GM19468 (cell line): Measurements from ENCODE around the gene TSPAN12.
A peak's percentile ranks its signal among the peaks of the same experiment; 100 is the strongest.

Experiments
- ATAC-seq: cut with Tn5 transposase; IDR thresholded peaks from one replicate; pipeline ENCODE4 v1.9.1; 2021; ENCODE audit warnings: mild to moderate bottlenecking, moderate library complexity, moderate number of reproducible peaks; ENCODE audit not compliant: unreplicated experiment; ENCODE audit errors: extremely low read depth

TSPAN12 gene

DNA sequence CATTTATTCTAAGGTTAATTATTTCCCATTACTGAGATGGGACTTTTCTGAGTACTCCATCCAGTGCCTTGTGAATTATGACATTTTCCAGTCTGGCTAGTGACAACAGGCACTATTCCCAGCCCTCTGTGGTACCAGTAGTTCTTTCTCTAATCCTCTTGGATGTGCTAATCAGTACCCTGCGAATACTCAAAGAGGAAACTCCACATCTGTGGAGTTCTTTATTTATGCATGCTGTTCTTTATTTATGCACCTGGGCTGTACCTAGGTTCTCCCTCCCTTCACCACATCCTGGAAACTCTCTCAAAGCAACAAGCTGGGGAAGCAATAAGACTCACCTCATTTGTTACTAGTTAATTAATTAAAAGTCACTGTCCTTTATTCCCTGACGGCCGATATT, 83.5 kb downstream of the TSPAN12 start:
- no peak for ATAC-seq

DNA sequence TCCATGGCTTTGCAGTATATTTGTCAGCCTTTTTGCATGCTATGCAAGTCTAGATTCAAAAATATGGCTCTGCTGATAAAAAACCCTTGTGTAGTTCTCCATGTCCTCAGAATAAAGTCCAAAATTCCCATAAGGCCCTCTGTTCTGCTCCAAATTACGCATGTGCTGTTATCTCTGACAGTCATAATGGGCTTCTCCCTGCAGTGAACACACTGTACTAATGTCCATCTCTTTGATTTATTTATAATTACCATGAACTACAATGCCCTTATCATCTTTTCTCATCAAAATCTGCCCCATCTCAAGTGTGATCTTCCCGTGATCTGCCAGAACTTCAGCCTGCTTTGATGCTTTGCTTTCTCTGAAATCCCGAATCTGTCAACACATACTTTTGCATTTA, 87.7 kb downstream of the TSPAN12 start:
- ATAC-seq = no peak

DNA sequence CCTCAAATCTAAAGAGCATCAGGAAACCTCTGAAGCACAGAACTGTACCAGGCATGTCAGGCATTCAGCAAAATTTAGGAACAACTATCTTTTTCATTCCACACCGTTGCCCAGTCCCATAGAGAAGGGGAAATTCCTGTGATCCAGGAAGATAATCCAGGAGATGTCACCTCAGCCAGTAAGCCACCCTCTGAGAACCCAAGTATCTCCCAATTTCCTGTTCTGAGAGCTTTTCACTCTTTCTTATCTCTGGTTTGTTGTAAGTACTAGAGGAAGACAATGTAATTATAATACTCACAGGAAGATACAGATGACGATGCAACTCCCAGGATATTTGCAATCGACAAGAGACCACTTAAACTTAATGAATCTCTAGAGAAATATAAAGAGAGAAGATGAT, 97.1 kb downstream of the TSPAN12 start:
- no peak for ATAC-seq

DNA sequence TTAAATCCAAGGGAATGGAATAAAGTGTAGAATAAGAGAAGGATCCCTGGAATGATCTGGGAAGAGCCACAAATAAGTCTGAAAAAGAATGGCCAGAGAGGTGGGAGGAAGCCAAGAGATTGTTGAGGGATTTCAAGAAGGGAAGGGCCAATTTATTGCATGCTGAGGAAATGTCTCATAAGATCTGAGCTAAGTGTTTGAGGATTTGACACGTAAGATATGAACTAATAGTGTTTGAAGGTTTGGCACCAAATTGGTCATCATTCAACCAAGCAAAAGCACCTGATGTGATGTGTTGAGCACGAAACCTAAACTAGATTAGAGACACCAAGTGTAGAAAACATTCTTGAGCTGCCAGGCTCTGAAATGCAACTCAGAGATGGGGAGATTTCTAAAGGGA, 97.9 kb downstream of the TSPAN12 start:
- peak; percentile 49 for ATAC-seq

DNA sequence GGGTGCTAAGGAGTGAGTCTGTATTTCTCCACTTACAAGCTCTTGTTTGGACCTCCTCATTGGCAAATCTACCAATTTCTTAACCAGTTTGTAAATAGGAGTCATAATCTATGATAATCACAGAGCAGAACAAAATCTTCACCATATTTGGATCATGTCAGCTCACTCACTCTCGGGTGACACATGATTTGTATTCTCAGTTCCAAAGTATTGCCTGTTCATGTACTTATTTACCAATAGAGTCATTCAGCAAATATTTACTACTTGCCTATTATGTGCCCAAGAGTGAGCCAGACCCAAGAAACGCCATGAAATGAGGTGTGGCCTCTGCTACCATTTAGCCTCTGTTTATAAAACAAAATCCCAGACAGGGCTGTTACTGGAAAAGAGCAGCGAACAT, 114.8 kb downstream of the TSPAN12 start:
- ATAC-seq = no peak

DNA sequence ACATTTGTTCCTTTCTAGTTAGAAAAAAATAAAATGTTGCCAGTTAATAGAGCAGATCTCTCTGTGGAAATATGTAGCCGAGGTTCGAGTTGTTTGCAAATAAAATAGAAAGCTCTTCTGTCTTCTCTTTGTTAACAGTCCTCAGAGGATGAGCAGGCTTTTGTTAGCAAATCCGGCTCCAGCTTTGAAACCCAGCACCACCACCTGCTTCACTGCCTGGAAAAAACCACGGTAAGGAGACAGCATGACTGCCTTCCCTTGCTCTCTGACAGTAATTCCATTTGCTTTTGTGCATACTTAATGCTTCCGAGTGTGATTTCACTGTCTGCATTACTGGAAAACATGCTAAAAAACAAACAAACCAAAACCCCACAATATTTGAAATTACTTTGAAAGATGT, 115.6 kb downstream of the TSPAN12 start:
- ATAC-seq = no peak

DNA sequence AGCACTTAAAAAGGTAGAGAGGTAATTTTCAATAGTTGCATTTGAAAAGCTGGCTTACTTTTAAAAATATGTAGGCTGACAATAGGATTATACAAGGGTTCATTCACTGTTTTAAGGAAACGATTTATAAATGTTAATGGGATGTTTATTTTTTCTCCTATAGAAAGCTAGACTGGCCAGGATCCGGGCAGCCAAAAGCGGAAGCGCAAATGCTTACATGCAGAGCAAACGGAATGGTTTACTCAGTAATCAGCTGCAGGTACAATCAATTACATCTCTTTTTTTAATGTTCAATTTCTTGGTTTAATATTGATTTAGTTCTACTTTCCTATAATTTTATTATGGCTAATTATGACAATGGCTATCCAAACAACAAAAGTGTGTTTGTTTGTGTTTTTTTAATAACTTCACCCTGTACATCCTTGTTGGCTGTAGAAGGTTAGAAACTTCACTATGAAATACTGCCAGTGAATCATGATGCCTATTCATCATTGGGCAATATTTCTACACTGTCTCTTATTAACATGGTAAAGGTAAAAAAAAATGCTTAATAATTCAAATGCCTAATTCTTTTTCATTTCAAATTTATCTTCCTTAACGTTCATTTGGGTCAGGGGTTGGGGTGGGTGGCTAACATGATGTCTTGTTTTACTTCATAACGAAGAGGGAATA, 116.4 kb downstream of the TSPAN12 start:
- no peak for ATAC-seq

DNA sequence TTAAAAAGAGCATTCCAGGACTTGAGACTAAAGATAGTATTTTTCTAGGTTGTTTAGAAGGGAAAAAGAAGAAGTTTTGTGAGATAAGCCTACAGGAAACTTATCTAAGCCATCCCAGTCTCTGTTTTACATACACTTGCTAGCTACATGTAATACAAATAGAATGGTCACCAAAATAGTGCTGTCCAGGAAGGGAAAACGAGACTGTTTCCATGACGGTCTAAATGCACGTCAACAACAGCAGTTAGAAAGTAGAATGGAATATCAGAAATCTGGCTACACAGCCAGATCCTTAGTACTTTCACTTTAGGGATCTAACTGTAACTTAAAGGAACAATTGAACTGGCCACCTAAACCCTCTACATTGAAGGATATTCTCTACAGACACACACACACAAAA, 117.6 kb downstream of the TSPAN12 start:
- no peak for ATAC-seq

DNA sequence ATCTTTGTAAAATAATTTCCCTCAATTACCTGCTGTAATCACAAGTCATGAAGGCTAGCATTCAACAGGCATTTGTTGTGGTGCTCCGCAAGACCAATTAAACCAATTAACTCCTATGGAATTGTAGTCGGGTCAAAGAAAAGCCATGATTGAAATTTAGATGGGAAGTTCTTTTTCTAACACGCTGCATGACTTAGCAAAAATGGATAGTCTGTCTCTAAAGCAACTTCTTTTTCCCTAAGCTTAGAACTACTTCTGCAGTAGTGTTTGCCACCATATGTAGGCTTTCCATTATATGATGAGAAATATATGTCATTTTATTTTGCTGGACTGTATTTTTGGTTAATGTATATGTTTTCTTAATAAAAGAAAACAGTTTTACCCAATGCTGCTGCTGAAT, 119.1 kb downstream of the TSPAN12 start:
- ATAC-seq = no peak
